GM19099 (cell line): ENCODE measurements around the gene MOV10.

Experiments used
- POLR2A ChIP-seq: IDR thresholded peaks from 3 replicates; pipeline ENCODE4 v1.6.1; 2011; ENCODE audit warnings: low read depth; ENCODE audit not compliant: insufficient read length; ENCODE audit errors: extremely low read depth

MOV10 gene

DNA sequence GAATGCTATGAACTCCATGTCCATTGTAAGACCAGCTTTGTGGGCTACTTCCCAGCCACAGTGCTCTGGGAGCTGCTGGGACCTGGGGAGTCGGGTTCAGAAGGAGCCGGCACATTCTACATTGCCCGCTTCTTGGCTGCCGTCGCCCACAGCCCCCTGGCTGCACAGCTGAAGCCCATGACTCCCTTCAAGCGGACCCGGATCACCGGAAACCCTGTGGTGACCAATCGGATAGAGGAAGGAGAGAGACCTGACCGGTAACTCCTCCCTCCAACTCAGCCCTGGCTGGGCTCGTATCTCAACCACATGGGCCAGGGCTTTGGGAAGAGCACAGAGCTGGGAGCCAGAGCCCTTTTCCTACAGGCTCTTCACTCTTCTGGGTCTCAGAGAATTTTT is 15.4 kb downstream of the MOV10 start:
- TF ChIP-seq POLR2A: no peak

- no peak for TF ChIP-seq POLR2A
Measured at GRCh38 chr1:112692681-112693080, 18.2 kb downstream of the MOV10 start.

GRCh38 chr1:112693821-112694220 is 19.4 kb downstream of the MOV10 start:
- no peak for TF ChIP-seq POLR2A

- TF ChIP-seq POLR2A: no peak
Measured at GRCh38 chr1:112694363-112694929, 20.0 kb downstream of the MOV10 start.

DNA sequence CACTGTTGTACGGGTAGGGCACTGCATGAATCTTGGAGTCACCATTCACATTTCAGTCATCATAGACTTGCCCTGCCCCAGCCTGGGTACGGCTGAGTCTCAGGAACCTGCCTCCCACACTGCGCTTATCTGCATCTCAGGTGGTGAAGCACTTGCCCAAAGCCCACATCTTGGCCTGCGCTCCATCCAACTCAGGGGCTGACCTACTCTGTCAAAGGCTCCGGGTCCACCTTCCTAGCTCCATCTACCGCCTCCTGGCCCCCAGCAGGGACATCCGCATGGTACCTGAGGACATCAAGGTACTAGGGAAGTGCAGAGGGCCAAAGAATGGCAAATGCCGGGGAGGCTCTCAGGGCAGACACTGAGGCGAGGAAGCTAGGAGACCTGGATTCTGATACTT is 20.8 kb downstream of the MOV10 start:
- TF ChIP-seq POLR2A: no peak

DNA sequence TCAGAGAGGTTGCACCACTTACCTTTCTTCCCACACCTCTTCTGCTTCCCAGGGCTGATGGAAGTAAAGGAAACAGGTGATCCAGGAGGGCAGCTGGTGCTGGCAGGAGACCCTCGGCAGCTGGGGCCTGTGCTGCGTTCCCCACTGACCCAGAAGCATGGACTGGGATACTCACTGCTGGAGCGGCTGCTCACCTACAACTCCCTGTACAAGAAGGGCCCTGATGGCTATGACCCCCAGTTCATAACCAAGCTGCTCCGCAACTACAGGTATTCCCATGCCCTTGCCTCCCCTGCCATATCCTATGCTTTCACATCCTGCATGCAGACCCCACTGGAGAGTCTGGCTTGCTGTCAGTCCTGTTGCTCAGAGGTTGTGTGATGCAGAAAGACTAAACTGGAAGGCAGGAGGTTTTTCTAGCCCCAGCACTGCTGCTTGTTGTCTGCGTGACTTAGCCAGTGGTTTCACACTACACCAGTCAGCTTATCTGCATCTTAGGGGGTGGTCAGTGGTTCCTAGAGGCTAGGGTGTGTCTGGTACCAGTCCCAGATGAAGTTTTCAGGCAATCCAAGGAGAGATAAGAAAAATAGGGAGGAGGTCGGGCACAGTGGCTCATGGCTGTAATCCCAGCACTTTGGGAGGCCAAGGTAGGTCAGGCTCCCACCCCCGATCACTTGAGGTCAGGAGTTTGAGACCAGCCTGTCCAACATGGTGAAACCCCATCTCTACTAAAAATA is 22.3 kb downstream of the MOV10 start:
- TF ChIP-seq POLR2A: no peak

- no peak for TF ChIP-seq POLR2A
Measured at GRCh38 chr1:112697781-112698201, 23.3 kb downstream of the MOV10 start.

DNA sequence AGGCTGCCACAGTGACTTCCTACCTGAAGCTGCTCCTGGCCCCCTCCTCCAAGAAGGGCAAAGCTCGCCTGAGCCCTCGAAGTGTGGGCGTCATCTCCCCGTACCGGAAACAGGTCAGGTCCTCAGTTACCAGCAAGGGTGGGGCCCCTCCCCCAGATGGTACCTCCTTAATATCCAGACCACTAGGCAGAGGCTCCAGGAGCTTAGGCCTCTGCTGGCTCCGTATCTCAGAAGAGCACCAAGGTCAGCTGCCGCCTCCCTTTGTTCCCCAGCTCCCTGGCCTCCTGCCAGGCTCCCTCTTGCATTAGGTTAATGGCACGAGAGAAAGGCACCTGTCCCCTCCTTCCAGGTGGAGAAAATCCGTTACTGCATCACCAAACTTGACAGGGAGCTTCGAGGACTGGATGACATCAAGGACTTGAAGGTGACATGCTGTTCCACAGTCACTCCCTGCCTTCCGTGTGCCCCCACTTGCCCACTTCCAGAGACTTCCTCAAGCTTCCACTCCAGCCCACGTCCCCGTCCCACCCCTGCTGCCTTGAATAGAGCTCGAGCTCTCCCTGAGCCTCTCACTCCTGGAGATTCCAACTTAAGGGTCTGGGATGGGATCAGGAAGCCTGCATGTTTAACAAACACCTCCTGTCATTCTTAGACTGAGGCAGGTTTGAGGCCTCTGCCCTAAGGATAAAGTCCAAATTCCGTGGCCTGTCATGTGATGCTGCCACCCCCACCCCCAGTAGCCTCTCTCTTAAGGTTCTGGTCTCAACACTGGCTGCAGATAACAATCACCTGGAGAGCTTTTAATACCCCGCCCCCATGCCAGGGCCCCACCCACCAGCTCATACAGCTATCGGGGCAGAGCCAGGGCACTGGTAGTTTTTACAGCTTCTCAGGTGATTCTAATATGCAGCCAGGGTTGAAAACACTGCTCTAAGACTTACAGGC is 24.2 kb downstream of the MOV10 start:
- TF ChIP-seq POLR2A: no peak

DNA sequence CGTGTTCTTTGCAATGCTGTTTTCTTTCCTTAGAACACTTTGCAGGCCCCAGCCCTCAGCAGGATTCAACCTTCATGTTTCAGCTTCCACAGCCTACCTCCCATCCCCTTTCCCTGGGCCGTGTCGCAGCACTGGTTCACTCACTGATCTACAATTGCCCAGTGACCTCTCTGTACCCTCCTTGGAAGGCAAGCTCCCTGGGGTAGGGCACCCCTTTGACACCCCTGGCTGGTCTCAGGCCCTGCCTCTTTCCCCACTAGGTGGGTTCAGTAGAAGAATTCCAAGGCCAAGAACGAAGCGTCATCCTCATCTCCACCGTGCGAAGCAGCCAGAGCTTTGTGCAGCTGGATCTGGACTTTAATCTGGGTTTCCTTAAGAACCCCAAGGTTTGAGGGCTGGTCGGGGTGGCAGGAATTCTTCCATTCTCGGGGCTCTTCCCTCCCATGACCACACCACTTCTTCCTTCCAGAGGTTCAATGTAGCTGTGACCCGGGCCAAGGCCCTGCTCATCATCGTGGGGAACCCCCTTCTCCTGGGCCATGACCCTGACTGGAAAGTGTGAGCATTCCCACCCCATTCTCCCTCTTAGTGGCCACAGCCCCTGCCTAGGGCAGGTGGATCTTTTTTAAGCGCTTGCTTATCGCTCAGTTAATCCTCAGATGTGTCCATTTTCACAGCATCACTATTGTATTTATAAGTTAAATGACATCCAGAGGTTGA is 25.1 kb downstream of the MOV10 start:
- TF ChIP-seq POLR2A: no peak

DNA sequence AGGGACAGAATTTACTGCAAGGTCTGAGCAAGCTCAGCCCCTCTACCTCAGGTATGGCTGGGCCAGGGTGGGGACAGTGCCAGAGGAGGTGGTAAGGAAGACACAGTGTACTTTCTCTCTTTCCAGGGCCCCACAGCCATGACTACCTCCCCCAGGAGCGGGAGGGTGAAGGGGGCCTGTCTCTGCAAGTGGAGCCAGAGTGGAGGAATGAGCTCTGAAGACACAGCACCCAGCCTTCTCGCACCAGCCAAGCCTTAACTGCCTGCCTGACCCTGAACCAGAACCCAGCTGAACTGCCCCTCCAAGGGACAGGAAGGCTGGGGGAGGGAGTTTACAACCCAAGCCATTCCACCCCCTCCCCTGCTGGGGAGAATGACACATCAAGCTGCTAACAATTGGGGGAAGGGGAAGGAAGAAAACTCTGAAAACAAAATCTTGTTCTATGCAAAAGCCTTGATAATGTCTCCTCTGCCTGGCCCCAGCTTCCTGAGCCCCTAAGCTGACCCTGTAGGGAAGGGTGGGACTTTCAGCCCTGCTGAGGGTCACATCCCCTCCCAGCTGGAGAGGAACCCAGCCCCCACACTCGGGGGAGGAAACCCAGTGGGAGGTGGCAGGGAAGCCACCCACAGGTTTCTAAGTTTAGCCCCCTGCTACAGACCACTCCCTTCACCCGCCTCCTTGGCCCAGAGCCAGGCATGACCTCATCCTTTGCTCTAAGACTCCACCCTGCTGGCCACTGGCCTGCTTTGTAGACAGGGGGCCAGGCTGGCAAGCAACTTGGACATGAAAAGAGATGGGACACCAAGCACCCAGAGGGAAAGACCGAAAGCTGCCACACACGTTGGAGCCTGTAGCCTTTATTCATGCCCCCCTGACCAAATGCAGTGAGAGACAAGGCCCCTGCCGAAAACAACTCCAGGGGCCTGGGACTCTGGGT is 26.1 kb downstream of the MOV10 start:
- TF ChIP-seq POLR2A: no peak

- no peak for TF ChIP-seq POLR2A
Measured at GRCh38 chr1:112701227-112702066, 27.0 kb downstream of the MOV10 start.

DNA sequence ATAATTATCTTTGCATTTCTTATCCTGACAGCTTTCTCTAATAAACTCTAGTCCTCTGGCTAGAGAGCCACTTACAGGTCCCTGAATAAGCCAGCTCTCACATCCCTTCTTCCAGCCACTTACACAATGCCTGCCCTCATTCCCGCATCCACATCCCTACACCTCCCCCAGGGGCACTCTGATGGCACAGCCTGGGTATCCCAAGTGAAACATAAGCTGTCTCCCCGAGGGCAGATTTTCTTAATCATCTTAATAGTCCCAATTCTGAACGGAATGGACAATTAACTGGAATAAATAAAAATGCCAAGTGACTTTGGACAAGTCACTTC is 27.6 kb downstream of the MOV10 start:
- TF ChIP-seq POLR2A: no peak

- no peak for TF ChIP-seq POLR2A
Measured at GRCh38 chr1:112702420-112703261, 28.2 kb downstream of the MOV10 start.

DNA sequence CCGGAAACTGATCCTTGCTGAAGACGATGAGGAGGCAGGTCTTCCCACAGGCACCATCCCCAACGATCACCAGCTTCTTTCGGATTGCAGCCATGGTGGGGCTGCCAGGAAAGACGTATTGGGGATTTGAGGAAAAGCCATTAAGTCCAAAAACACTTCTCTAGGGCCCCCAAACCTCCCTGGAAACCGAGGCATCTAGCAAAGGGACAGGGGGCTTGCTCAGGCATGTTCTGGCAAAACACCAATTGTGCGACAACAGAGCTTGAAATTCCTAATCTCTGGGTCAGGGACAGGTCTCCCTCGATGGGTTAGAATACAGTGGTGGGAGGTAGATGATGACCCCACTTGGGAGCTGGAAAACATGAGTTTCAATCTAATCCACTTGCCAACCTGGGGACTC is 29.2 kb downstream of the MOV10 start:
- TF ChIP-seq POLR2A: no peak
